H1 (cell line): ENCODE measurements around the gene UBC. TPM values are rescaled to one million over a fixed set of nuclear protein-coding genes. Genes with fewer than 3 reads are reported as not detected.

ENCODE experiments used
- GTF2F1 ChIP-seq: IDR thresholded peaks from 2 replicates; pipeline ENCODE4 v1.6.1; 2012; ENCODE audit warnings: low read depth, low read length, improper control_type of control experiment, borderline replicate concordance
- KDM1A ChIP-seq: fragments of 200-600, 300-600 bp; sonication (generic); IDR thresholded peaks from 2 replicates; pipeline ENCODE4 v1.7.1; 2016; ENCODE audit warnings: mild to moderate bottlenecking, low read length, borderline replicate concordance
- KDM5A ChIP-seq: fragments of 200-600 bp; IDR thresholded peaks from 2 replicates; pipeline ENCODE4 v1.7.1; 2012; ENCODE audit warnings: mild to moderate bottlenecking, low read length, inconsistent platforms, mixed read lengths
- SAP30 ChIP-seq: fragments of 300-600 bp; sonication (generic); IDR thresholded peaks from 2 replicates; pipeline ENCODE4 v1.7.1; 2012; ENCODE audit warnings: low read length, moderate library complexity, mild to moderate bottlenecking, inconsistent platforms; ENCODE audit not compliant: insufficient read depth, insufficient replicate concordance
- SIX5 ChIP-seq: IDR thresholded peaks from 2 replicates; pipeline ENCODE4 v1.6.1; 2011; ENCODE audit warnings: mild to moderate bottlenecking, low read depth, low read length
- SP2 ChIP-seq: IDR thresholded peaks from 2 replicates; pipeline ENCODE4 v1.6.1; 2012; ENCODE audit warnings: mild to moderate bottlenecking, low read length, inconsistent platforms
- TCF12 ChIP-seq: IDR thresholded peaks from 2 replicates; pipeline ENCODE4 v1.6.1; 2011; ENCODE audit warnings: low read depth, mild to moderate bottlenecking, low read length
- polyA plus RNA-seq, 7 experiments: library from polyadenylated mRNA; depleted of rRNA in 3 of 7; stranded (reverse) in 5 of 7; unstranded in 2 of 7; fragments of >200 nt in 5 of 7; fragments of 200-250 nt in 2 of 7; gene quantifications; 1 replicate in 5 of 7; 2 replicates in 1 of 7; 4 replicates in 1 of 7; pipeline versions ENCODE4 v1.2.1 to v1.2.3, GENCODE V29; 2011 to 2013; ENCODE audit warnings: missing spikeins in 2 of 7, mixed read lengths in 2 of 7
- total RNA-seq: library from RNA; stranded (reverse); fragmentation: NEBNext Ultra II Directional; extraction: Animal tissue kit (Norgen Biotek cat#: 25700); gene quantifications from 2 replicates; pipeline ENCODE4 v1.2.1, GENCODE V29; 2021
- TF ChIP-seq, protein P1 (sequence below): fragments of 300-600 bp; sonication (generic); IDR thresholded peaks from 2 replicates; pipeline ENCODE4 v1.7.1; 2012; ENCODE audit warnings: low read length, moderate library complexity, mild to moderate bottlenecking, inconsistent platforms; ENCODE audit not compliant: insufficient replicate concordance
- TF ChIP-seq, protein P2 (sequence below): IDR thresholded peaks from 2 replicates; pipeline ENCODE4 v1.6.1; 2011; ENCODE audit warnings: low read length, improper control_type of control experiment

Gene UBC
- total and polyA plus RNA-seq, 2 of the 8 experiments (the other 6 are each of a cell fraction or from before 2014, with no cell fraction given), result 559 to 749 TPM

DNA sequence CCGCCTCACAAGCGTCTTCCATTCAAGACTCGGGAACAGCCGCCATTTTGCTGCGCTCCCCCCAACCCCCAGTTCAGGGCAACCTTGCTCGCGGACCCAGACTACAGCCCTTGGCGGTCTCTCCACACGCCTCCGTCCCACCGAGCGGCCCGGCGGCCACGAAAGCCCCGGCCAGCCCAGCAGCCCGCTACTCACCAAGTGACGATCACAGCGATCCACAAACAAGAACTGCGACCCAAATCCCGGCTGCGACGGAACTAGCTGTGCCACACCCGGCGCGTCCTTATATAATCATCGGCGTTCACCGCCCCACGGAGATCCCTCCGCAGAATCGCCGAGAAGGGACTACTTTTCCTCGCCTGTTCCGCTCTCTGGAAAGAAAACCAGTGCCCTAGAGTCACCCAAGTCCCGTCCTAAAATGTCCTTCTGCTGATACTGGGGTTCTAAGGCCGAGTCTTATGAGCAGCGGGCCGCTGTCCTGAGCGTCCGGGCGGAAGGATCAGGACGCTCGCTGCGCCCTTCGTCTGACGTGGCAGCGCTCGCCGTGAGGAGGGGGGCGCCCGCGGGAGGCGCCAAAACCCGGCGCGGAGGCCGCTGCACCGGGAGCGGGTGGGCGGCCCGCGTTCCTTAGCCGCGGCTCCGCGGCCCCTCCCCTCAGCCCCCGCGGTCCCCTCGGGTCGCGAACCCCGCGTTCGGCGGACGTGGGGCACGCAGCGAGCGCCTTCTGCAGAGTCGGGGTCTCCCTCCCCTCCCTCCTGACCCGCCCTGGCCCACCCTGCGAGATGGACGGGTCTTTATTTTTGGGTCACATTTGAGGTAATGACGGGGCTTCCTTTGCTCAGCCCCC, at the start of gene UBC (continued):
- TF ChIP-seq, protein P1, sequence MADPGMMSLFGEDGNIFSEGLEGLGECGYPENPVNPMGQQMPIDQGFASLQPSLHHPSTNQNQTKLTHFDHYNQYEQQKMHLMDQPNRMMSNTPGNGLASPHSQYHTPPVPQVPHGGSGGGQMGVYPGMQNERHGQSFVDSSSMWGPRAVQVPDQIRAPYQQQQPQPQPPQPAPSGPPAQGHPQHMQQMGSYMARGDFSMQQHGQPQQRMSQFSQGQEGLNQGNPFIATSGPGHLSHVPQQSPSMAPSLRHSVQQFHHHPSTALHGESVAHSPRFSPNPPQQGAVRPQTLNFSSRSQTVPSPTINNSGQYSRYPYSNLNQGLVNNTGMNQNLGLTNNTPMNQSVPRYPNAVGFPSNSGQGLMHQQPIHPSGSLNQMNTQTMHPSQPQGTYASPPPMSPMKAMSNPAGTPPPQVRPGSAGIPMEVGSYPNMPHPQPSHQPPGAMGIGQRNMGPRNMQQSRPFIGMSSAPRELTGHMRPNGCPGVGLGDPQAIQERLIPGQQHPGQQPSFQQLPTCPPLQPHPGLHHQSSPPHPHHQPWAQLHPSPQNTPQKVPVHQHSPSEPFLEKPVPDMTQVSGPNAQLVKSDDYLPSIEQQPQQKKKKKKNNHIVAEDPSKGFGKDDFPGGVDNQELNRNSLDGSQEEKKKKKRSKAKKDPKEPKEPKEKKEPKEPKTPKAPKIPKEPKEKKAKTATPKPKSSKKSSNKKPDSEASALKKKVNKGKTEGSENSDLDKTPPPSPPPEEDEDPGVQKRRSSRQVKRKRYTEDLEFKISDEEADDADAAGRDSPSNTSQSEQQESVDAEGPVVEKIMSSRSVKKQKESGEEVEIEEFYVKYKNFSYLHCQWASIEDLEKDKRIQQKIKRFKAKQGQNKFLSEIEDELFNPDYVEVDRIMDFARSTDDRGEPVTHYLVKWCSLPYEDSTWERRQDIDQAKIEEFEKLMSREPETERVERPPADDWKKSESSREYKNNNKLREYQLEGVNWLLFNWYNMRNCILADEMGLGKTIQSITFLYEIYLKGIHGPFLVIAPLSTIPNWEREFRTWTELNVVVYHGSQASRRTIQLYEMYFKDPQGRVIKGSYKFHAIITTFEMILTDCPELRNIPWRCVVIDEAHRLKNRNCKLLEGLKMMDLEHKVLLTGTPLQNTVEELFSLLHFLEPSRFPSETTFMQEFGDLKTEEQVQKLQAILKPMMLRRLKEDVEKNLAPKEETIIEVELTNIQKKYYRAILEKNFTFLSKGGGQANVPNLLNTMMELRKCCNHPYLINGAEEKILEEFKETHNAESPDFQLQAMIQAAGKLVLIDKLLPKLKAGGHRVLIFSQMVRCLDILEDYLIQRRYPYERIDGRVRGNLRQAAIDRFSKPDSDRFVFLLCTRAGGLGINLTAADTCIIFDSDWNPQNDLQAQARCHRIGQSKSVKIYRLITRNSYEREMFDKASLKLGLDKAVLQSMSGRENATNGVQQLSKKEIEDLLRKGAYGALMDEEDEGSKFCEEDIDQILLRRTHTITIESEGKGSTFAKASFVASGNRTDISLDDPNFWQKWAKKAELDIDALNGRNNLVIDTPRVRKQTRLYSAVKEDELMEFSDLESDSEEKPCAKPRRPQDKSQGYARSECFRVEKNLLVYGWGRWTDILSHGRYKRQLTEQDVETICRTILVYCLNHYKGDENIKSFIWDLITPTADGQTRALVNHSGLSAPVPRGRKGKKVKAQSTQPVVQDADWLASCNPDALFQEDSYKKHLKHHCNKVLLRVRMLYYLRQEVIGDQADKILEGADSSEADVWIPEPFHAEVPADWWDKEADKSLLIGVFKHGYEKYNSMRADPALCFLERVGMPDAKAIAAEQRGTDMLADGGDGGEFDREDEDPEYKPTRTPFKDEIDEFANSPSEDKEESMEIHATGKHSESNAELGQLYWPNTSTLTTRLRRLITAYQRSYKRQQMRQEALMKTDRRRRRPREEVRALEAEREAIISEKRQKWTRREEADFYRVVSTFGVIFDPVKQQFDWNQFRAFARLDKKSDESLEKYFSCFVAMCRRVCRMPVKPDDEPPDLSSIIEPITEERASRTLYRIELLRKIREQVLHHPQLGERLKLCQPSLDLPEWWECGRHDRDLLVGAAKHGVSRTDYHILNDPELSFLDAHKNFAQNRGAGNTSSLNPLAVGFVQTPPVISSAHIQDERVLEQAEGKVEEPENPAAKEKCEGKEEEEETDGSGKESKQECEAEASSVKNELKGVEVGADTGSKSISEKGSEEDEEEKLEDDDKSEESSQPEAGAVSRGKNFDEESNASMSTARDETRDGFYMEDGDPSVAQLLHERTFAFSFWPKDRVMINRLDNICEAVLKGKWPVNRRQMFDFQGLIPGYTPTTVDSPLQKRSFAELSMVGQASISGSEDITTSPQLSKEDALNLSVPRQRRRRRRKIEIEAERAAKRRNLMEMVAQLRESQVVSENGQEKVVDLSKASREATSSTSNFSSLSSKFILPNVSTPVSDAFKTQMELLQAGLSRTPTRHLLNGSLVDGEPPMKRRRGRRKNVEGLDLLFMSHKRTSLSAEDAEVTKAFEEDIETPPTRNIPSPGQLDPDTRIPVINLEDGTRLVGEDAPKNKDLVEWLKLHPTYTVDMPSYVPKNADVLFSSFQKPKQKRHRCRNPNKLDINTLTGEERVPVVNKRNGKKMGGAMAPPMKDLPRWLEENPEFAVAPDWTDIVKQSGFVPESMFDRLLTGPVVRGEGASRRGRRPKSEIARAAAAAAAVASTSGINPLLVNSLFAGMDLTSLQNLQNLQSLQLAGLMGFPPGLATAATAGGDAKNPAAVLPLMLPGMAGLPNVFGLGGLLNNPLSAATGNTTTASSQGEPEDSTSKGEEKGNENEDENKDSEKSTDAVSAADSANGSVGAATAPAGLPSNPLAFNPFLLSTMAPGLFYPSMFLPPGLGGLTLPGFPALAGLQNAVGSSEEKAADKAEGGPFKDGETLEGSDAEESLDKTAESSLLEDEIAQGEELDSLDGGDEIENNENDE, result no peak
- TF ChIP-seq SIX5 (no peak), TCF12 (no peak), SP2 (no peak), GTF2F1 (peak; percentile 95), KDM5A (peak; percentile 65), KDM1A (no peak; the same call in 1 of the 2 replicates), SAP30 (no peak)
- TF ChIP-seq, protein P2, sequence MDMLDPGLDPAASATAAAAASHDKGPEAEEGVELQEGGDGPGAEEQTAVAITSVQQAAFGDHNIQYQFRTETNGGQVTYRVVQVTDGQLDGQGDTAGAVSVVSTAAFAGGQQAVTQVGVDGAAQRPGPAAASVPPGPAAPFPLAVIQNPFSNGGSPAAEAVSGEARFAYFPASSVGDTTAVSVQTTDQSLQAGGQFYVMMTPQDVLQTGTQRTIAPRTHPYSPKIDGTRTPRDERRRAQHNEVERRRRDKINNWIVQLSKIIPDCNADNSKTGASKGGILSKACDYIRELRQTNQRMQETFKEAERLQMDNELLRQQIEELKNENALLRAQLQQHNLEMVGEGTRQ, result no peak
